ENCODE measurements around the gene SRCAP. TPM values are rescaled to one million over a fixed set of nuclear protein-coding genes. Genes with fewer than 3 reads are reported as not detected.

Gene SRCAP
- total and polyA plus RNA-seq, 2 of the 8 experiments (the other 6 are each of a cell fraction or from before 2014, with no cell fraction given): 5.5 to 54.3 TPM

GRCh38 chr16:30698139-30698815, 694 bp upstream of the SRCAP start:
- no peak overlapping the region; the same call in 1 of the 2 replicates for H2AFZ ChIP-seq (ENCODE audit: low read length)
- CTCF ChIA-PET (ENCODE audit: partially characterized antibody): interaction anchor here (1.0 to 6.6 kb wide), 3 partner anchors 12 to 83 kb away, joined by 3 to 48 read pairs (median 4); partner anchors contain the start of gene PRR14
- no peak for TF ChIP-seq SAP30 (IDR thresholded peaks at IDR 0.05; ENCODE audit: insufficient read depth, insufficient replicate concordance, low read length)
- TF ChIP-seq JUND (IDR thresholded peaks at IDR 0.05; ENCODE audit: low read length): 0 out of 2 replicates have a peak, but pooled peaks have one; percentile 42
- TF ChIP-seq CHD1 (IDR thresholded peaks at IDR 0.05; ENCODE audit: low read depth, low read length): peak; percentile 58; the same call in 1 of the 2 replicates
- 0 out of 2 replicates have a peak, but pooled peaks have one; percentile 17 for TF ChIP-seq TCF12 (IDR thresholded peaks at IDR 0.05; ENCODE audit: low read depth, low read length)
- peak; percentile 77; the same call in 1 of the 2 replicates for TF ChIP-seq GTF2F1 (IDR thresholded peaks at IDR 0.05; ENCODE audit: borderline replicate concordance, low read depth, low read length)
- peak; percentile 96 for TF ChIP-seq POLR2AphosphoS5 (IDR thresholded peaks at IDR 0.05; ENCODE audit: low read depth, low read length)
- no peak for TF ChIP-seq CEBPB (IDR thresholded peaks at IDR 0.05; ENCODE audit: low read depth, low read length)
- no peak for TF ChIP-seq EP300 (IDR thresholded peaks at IDR 0.05; ENCODE audit: borderline replicate concordance in 1 of 2, low read depth in 2 of 2, low read length in 2 of 2)
- TF ChIP-seq HDAC2 (IDR thresholded peaks at IDR 0.05; ENCODE audit: borderline replicate concordance in 1 of 2, low read depth in 2 of 2, low read length in 2 of 2): 0 out of 4 replicates have a peak, but pooled peaks of 1 of the 2 experiments have one; percentile 30

More at GRCh38 chr16:30698139-30698815, 694 bp upstream of the SRCAP start:
- H3K9ac ChIP-seq (replicated peaks in 1 of 4; ENCODE audit: extremely low read depth in 1 of 4, low read depth in 3 of 4, low read length in 3 of 4): peak overlapping the region; percentile 94 to 99 (median 98)
- peaks cover 7 to 18% of the 10 kb centered on the region in 2 experiments for H4K20me1 ChIP-seq (replicated peaks in 1 of 2; ENCODE audit: control insufficient read depth in 1 of 2, insufficient read depth in 2 of 2, low read length in 2 of 2)
- peak overlapping the region; percentile 100 for H2BK5ac ChIP-seq (ENCODE audit: low read depth, low read length)
- peak overlapping the region; percentile 72 to 97 (median 86) for H3K4me3 ChIP-seq (ENCODE audit: extremely low read depth in 1 of 4, insufficient read depth in 2 of 4, low read depth in 3 of 4, low read length in 4 of 4)
- H3K56ac ChIP-seq (replicated peaks; ENCODE audit: insufficient read length, low read depth, low read length): peak overlapping the region; percentile 100
- WGBS, 2 experiments (ENCODE audit: extremely low coverage in 1 of 2, insufficient coverage in 1 of 2, insufficient read length in 1 of 2, insufficient replicate concordance in 2 of 2, low coverage in 1 of 2, low lambda C conversion rate in 2 of 2, missing lambda C conversion rate in 1 of 2): 3% methylated on average over 38 of the region's 76 CpGs; no CpG with 5 or more reads in 1 of the 2 experiments
- peaks cover 0 to 4% (median 3%) of the 10 kb centered on the region in 4 experiments; a peak in 5 of 7 replicates for H3K4me1 ChIP-seq (replicated peaks in 1 of 4; ENCODE audit: control insufficient read depth in 3 of 4, insufficient read depth in 4 of 4, low read length in 3 of 4)
- peak overlapping the region; percentile 100 for H3K4ac ChIP-seq (replicated peaks; ENCODE audit: insufficient read length, low read depth, low read length)
- peaks cover 9 to 18% (median 14%) of the 10 kb centered on the region in 4 experiments; a peak in 7 of 8 replicates for H3K36me3 ChIP-seq (ENCODE audit: control insufficient read depth in 2 of 4, insufficient read depth in 4 of 4, low read length in 3 of 4)
- H3K14ac ChIP-seq (ENCODE audit: insufficient read length): peak overlapping the region; percentile 13
- peaks cover 5% of the 10 kb centered on the region for H3K23me2 ChIP-seq (ENCODE audit: low read depth, low read length)
- peak overlapping the region; percentile 100 for H4K91ac ChIP-seq (replicated peaks; ENCODE audit: insufficient read length, low read length)
- H2BK120ac ChIP-seq (replicated peaks; ENCODE audit: low read depth, low read length): peak overlapping the region; percentile 85
- FAIRE-seq (no peak), DNase-seq (ENCODE audit: low read depth in 1 of 2, low spot score in 2 of 2) (peak; percentile 73 to 97)
- H2AK5ac ChIP-seq (ENCODE audit: low read depth, low read length): no peak overlapping the region
- POLR2A ChIA-PET (ENCODE audit: partially characterized antibody): interaction anchor here (0.7 to 4.7 kb wide), 13 partner anchors 12 to 113 kb away, joined by 3 to 26 read pairs (median 6); partner anchors contain the start of genes FBRS, PHKG2 and ZNF785
- H2BK15ac ChIP-seq (ENCODE audit: low read length): peak overlapping the region; percentile 98; the same call in 1 of the 2 replicates
- no peak overlapping the region for H3K23ac ChIP-seq (ENCODE audit: insufficient read length)
- peak overlapping the region; percentile 99 for H2BK12ac ChIP-seq (ENCODE audit: low read depth, low read length)
- peaks cover 13 to 37% (median 26%) of the 10 kb centered on the region in 4 experiments for H3K27me3 ChIP-seq (replicated peaks in 1 of 4; ENCODE audit: control insufficient read depth in 3 of 4, extremely low read depth in 1 of 4, insufficient read depth in 3 of 4, low read length in 3 of 4)
- H3K18ac ChIP-seq (ENCODE audit: extremely low read depth, low read length): peak overlapping the region; percentile 100
- H3K79me2 ChIP-seq (ENCODE audit: control insufficient read depth in 1 of 2, insufficient read depth in 2 of 2, low read length in 2 of 2): peaks cover 0 to 27% of the 10 kb centered on the region in 2 experiments; a peak in 3 of 4 replicates
- H4K8ac ChIP-seq (ENCODE audit: extremely low read depth, insufficient read depth, low read length): peak overlapping the region; percentile 100
- peak overlapping the region; percentile 76 to 77 for H3K4me2 ChIP-seq (ENCODE audit: insufficient read depth in 1 of 2, low read depth in 2 of 2, low read length in 2 of 2)
- H3K9me3 ChIP-seq (ENCODE audit: insufficient read depth in 2 of 2, low read depth in 1 of 2, low read length in 1 of 2): no peaks in the 10 kb centered on the region
- H2BK20ac ChIP-seq (ENCODE audit: low read length): no peak overlapping the region
- H3K27ac ChIP-seq (ENCODE audit: low read depth, low read length): peak overlapping the region; percentile 100
- peak overlapping the region; percentile 99 for H4K5ac ChIP-seq (ENCODE audit: insufficient read length, low read depth, low read length)
- peaks cover 6% of the 10 kb centered on the region; the same call in 1 of the 2 replicates for H3K79me1 ChIP-seq (ENCODE audit: low read depth, low read length)

Measured in H1 (cell line).